Measurements from ENCODE around the gene CBFA2T2.
A peak's percentile ranks its signal among the peaks of the same experiment; 100 is the strongest.
"Not testable (repeated sequence)": the region's sequence is repeated elsewhere in the genome, so short reads cannot be mapped to it uniquely, and the experiment has no call there.

Gene CBFA2T2

DNA sequence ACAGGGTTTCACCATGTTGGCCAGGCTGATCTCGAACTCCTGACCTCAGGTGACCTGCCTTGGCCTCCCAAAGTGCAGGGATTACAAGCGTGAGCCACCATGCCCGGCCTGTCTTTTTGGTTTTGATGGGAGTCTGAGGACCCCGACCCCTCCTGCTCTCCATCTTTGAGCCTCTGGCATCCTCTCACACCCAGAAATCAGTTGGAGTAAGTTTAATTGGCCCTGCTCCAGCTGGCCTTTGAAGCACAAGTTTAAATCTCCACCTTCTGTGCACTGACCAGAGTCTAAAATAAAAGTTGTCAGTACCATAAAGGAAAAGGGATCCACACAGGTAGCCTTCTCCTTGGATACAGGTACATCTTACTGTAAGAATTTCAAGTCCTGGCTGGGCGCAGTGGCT is 156.3 kb downstream of the CBFA2T2 start:
- Mint-ChIP-seq H3K36me3 (ENCODE audit: low read depth) (peaks cover 15% of the 10 kb centered on the region), H3K9me3 (no peaks in the 10 kb centered on the region), H3K27me3 (ENCODE audit: low read depth) (no peaks in the 10 kb centered on the region), H3K4me1 (ENCODE audit: low read depth) (peaks cover 8% of the 10 kb centered on the region), H3K4me3 (no peak overlapping the region), H3K27ac (no peak overlapping the region)

DNA sequence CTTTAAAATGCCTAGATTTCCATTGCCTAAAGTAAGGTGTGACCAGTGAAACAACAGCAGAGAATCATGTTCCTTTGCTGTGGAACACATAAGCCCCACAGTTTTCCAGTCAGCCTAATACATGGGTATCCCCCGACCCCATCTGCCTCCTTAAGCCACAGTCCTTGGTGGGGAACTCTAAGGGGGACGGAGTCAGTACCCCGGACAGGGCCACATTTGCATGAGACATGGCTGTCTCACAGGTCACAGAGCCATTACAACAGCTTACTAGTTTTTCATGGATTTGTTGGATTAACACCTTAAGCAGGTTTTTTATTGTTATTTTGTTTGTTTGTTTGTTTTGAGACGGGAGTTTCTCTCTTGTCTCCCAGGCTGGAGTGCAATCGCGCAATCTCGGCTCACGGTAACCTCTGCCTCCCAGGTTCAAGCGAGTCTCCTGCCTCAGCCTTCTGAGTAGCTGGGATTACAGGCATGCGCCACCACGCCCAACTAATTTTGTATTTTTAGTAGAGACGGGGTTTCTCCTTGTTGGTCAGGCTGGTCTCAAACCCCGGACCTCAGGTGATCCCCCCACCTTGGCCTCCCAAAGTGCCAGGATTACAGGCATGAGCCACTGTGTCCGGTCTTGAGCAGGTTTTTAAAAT is 157.2 kb downstream of the CBFA2T2 start:
- H3K27ac Mint-ChIP-seq; H3K4me3 Mint-ChIP-seq; H3K9me3 Mint-ChIP-seq; H3K27me3 Mint-ChIP-seq (ENCODE audit: low read depth): not testable (repeated sequence)
- Mint-ChIP-seq H3K36me3 (ENCODE audit: low read depth) (peaks cover 13% of the 10 kb centered on the region), H3K4me1 (ENCODE audit: low read depth) (peaks cover 16% of the 10 kb centered on the region)

DNA sequence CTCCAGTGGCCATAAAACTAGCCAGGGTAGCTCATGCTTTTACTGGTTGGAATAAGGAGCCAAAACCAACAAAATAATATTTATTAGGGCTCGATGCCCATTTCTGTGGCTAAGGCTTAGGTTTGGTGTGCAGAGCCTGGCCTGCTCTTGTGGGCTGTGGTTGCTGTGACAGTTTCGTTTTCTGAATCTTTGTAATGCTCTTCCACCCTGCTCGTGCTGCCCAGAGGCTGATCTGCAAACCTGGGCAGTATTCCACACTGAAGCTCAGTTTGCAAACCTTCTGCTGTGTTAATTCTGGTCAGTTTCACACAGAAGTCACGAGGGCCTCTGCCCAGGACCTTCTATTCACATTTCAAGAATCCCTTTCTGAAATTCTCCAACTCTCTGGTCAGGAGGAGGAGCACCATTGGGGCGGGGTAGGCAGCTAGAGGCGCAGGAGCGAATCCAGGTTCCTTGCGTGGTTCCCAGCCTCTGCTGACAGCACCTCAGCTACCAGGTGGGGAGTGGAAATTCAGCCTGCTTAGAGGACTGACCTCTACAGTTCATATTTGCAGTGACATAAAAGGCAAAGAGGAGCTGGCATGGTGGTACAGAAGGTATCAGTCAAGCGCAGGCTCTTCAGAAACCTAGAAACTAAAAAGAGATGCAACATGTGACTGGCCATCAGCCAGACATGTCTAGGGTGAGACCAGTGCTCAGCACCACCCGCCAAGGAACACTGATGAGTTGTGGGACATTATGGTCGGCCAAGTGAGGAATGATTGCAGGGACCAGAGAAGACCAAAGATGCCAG is 157.9 kb downstream of the CBFA2T2 start:
- H3K27ac Mint-ChIP-seq = no peak overlapping the region
- H3K36me3 Mint-ChIP-seq (ENCODE audit: low read depth) = peaks cover 13% of the 10 kb centered on the region
- no peaks in the 10 kb centered on the region for H3K9me3 Mint-ChIP-seq
- H3K4me3 Mint-ChIP-seq = no peak overlapping the region
- no peaks in the 10 kb centered on the region for H3K27me3 Mint-ChIP-seq (ENCODE audit: low read depth)
- peaks cover 16% of the 10 kb centered on the region for H3K4me1 Mint-ChIP-seq (ENCODE audit: low read depth)

DNA sequence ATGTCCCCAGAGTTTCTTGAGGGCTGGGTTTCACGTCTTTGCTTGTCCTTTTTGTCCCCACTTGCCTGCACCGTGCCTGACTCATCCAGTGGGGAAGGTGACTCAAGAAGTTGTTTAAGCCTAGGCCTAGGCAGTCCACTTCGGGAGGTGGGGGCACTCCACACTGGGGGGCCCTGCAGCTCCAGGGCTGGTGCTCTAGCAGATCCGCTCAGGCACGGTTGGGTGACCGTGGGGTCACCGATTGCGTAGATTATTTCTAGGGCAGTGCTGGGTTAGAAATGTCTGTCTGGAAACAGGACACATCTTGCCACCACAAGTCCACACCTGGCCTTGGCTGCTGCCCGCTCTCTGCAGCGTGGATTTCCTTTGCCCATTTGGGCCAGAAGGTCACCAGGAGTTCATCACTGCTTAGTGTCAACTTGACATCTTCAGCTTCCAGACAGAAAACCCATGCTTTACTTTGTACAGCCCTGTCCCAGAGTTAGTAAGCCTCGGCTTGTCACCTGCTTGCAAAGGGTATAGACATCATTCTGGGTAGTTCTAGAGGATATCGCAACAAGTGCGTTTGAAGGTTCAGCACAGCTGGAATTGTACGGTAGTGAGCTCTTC is 158.6 kb downstream of the CBFA2T2 start:
- peaks cover 12% of the 10 kb centered on the region for H3K36me3 Mint-ChIP-seq (ENCODE audit: low read depth)
- no peak overlapping the region for H3K4me3 Mint-ChIP-seq
- H3K27me3 Mint-ChIP-seq (ENCODE audit: low read depth) = no peaks in the 10 kb centered on the region
- H3K4me1 Mint-ChIP-seq (ENCODE audit: low read depth) = peaks cover 16% of the 10 kb centered on the region
- no peaks in the 10 kb centered on the region for H3K9me3 Mint-ChIP-seq
- no peak overlapping the region for H3K27ac Mint-ChIP-seq

- H3K36me3 Mint-ChIP-seq (ENCODE audit: low read depth) = peaks cover 12% of the 10 kb centered on the region
- no peaks in the 10 kb centered on the region for H3K9me3 Mint-ChIP-seq
- H3K4me3 Mint-ChIP-seq = no peak overlapping the region
- H3K27ac Mint-ChIP-seq = no peak overlapping the region
- H3K27me3 Mint-ChIP-seq (ENCODE audit: low read depth) = no peaks in the 10 kb centered on the region
- peaks cover 16% of the 10 kb centered on the region for H3K4me1 Mint-ChIP-seq (ENCODE audit: low read depth)
These were observed 159.3 kb downstream of the CBFA2T2 start for GRCh38 chr20:33649201-33649681.

DNA sequence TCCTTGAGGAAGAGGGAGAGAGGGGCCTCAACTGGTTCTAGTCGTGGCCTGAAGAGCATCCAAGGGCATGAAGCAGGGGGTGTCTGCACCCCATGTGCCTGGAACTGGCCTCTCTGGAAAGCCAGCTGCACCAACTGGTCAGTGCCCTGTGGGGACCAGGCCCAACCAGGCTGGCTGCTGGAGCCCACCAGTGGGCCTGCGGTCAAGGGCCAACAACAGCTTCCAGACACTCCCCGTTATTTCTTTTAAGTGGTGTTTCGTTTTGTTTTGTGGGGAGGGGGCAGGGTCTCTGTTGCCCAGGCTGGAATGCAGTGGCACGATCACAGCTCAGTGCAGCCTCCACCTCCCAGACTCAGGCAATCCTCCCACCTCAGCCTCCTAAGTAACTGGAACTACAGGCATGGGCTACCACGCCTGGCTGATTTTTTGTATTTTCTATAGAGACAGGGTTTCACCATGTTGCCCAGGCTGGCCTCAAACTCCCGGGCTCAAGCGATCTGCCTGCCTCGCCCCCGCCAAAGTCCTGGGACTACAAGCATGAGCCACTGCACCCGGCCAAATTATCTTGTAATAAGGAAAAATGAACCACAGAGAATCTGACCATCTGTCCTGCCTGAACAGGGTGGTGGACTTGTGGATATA is 160.3 kb downstream of the CBFA2T2 start:
- Mint-ChIP-seq H3K4me1 (ENCODE audit: low read depth) (peaks cover 16% of the 10 kb centered on the region), H3K9me3 (no peaks in the 10 kb centered on the region), H3K36me3 (ENCODE audit: low read depth) (peaks cover 8% of the 10 kb centered on the region), H3K4me3 (no peak overlapping the region), H3K27me3 (ENCODE audit: low read depth) (no peaks in the 10 kb centered on the region), H3K27ac (no peak overlapping the region)

DNA sequence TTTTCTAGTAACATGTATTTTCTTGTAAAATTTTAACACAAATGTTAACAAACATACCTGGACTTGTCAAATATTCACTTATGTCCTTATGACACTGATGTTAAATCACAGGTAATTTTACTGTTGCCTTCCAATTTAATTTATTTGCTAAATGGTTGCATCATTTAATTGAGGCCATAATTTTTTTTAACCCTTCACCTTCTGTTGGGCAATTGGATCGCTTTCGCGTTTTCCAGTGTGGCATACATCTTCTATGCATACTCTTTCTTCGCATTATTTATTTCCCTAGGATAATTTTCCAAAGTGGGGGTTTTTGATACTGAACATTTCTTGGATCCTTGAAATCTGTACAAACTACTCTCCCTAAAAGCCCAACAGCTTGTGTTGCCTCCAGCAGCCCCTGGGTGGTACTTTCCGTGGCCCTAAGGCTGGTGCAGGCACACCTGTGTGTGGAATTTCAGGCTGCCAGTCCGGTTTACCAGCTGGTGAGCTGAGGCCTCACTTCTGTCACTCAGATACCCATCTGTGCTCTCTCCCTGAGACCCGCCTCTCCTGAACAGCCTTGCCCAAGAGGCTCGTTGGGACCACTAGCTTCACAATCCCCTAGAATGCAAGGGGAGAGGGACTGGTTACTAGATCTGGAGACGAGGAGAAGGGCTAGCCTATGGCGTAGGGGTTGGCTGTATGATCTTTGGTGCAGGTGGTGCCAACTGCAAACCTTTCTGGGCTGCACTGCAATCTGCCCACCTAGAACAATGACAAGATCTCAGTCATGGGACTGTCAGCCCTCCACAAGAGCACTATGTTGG is 161.1 kb downstream of the CBFA2T2 start:
- Mint-ChIP-seq H3K4me1 (ENCODE audit: low read depth) (peaks cover 16% of the 10 kb centered on the region), H3K27ac (no peak overlapping the region), H3K36me3 (ENCODE audit: low read depth) (peaks cover 4% of the 10 kb centered on the region), H3K9me3 (no peaks in the 10 kb centered on the region), H3K27me3 (ENCODE audit: low read depth) (no peaks in the 10 kb centered on the region), H3K4me3 (no peak overlapping the region)

GRCh38 chr20:33651562-33652048 is 161.7 kb downstream of the CBFA2T2 start:
- peaks cover 2% of the 10 kb centered on the region for H3K36me3 Mint-ChIP-seq (ENCODE audit: low read depth)
- no peak overlapping the region for H3K27ac Mint-ChIP-seq
- no peak overlapping the region for H3K4me3 Mint-ChIP-seq
- H3K4me1 Mint-ChIP-seq (ENCODE audit: low read depth) = peaks cover 16% of the 10 kb centered on the region
- H3K27me3 Mint-ChIP-seq (ENCODE audit: low read depth) = no peaks in the 10 kb centered on the region
- no peaks in the 10 kb centered on the region for H3K9me3 Mint-ChIP-seq

GRCh38 chr20:33653218-33653899 is 163.5 kb downstream of the CBFA2T2 start:
- H3K27me3 Mint-ChIP-seq (ENCODE audit: low read depth) = no peaks in the 10 kb centered on the region
- peaks cover 5% of the 10 kb centered on the region for H3K36me3 Mint-ChIP-seq (ENCODE audit: low read depth)
- H3K27ac Mint-ChIP-seq = peak overlapping the region; percentile 43
- no peaks in the 10 kb centered on the region for H3K9me3 Mint-ChIP-seq
- peaks cover 8% of the 10 kb centered on the region for H3K4me1 Mint-ChIP-seq (ENCODE audit: low read depth)
- H3K4me3 Mint-ChIP-seq = no peak overlapping the region

GRCh38 chr20:33653900-33654596 is 164.2 kb downstream of the CBFA2T2 start:
- Mint-ChIP-seq H3K4me3 (no peak overlapping the region), H3K9me3 (no peaks in the 10 kb centered on the region), H3K27me3 (ENCODE audit: low read depth) (no peaks in the 10 kb centered on the region), H3K4me1 (ENCODE audit: low read depth) (peaks cover 8% of the 10 kb centered on the region), H3K36me3 (ENCODE audit: low read depth) (peaks cover 6% of the 10 kb centered on the region), H3K27ac (no peak overlapping the region)

DNA sequence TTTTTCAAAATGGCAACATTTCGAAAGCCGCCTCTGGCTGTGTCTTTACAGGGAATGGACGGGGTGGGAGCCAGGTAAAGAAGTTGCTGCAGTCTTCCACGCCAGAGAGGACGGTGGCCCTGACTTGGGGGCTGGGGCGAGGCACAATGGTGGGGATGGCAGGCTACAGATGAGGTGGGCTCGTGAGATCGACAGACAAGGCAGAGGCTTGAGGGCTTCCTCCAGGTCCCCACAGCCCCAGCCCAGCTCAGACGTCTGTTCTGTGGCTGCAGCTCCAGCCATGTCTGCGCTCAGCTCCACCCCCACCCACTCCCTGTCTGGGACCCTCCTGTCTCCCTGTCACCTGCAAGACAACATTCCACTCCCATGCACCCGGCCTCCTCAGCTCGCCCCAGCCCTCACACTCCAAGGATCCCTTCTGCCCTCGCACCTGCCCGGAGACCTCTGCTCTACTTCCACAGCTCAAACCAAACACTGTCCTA is 164.8 kb downstream of the CBFA2T2 start:
- H3K36me3 Mint-ChIP-seq (ENCODE audit: low read depth) = peaks cover 7% of the 10 kb centered on the region
- H3K27me3 Mint-ChIP-seq (ENCODE audit: low read depth) = no peaks in the 10 kb centered on the region
- H3K9me3 Mint-ChIP-seq = no peaks in the 10 kb centered on the region
- peaks cover 8% of the 10 kb centered on the region for H3K4me1 Mint-ChIP-seq (ENCODE audit: low read depth)
- peak overlapping the region; percentile 55 for H3K27ac Mint-ChIP-seq
- no peak overlapping the region for H3K4me3 Mint-ChIP-seq

DNA sequence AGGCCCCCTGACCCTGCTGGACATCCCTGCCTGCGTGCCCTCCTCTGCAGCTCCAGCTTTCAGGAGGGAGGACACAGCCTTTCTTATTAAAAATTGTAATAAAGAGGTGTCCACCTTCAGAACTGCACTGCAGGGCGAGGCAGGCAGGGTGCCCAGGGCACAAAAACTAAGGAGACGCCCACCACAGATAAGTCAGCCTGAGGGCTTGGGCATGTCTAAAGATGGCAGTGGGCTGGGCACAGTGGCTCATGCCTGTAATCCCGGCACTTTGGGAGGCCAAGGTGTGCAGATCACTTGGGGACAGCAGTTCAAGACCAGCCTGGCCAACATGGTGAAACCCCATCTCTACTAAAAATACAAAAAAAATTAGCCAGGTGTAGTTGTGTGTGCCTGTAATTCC is 165.3 kb downstream of the CBFA2T2 start:
- Mint-ChIP-seq H3K9me3 (no peaks in the 10 kb centered on the region), H3K36me3 (ENCODE audit: low read depth) (peaks cover 7% of the 10 kb centered on the region), H3K27me3 (ENCODE audit: low read depth) (no peaks in the 10 kb centered on the region), H3K4me3 (no peak overlapping the region), H3K27ac (peak overlapping the region; percentile 55), H3K4me1 (ENCODE audit: low read depth) (peaks cover 8% of the 10 kb centered on the region)

All from T-helper 1 cell treated with Interleukin-12 subunit alpha and Interleukin-12 subunit beta and Interleukin-4 antibody, amounts not matched to agents 30 μg/mL and 1 μg/mL, for 36 hours (primary cell).